Activated gamma-delta T cell treated with Interleukin-2 at 50 U/mL for 16 hours (primary cell): ENCODE data around the gene ACTR2.

Experiments
- DNase-seq: peaks from one replicate; pipeline ENCODE4 v3.0.0-alpha.2; 2020

ACTR2 gene

GRCh38 chr2:65281627-65282351 lies 54.2 kb downstream of the ACTR2 start:
- DNase-seq, result no peak

DNA sequence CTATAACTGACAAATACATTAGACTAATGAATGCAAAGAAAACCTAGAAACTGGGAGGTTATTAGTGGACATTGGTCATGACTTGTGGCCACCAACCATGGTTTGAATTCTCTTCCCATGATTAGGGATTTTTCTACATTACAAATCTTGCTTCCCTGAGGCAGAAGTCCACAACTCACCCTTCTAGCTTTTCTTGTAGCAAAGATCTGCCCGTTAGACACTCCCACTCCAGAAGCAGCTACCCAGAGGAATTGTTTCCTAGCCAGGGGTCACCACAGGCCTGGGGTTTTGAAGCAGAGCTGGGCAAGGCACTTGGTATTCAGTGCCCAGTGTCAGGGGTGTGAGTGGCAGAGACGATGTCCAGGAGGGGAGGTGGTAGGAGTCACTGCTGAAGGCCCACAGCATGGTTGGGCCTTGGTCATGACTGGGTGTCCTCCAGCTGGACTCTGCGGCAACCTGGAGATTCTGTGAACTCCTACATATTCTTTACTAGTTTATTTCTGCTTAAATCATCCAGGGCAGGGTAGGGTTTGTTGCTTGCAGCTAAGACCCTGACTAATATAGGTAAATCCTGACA lies 54.9 kb downstream of the ACTR2 start:
- no peak for DNase-seq

GRCh38 chr2:65287364-65287763 lies 59.7 kb downstream of the ACTR2 start:
- no peak for DNase-seq

- no peak for DNase-seq
Measured at GRCh38 chr2:65291216-65292105, 63.8 kb downstream of the ACTR2 start.

DNA sequence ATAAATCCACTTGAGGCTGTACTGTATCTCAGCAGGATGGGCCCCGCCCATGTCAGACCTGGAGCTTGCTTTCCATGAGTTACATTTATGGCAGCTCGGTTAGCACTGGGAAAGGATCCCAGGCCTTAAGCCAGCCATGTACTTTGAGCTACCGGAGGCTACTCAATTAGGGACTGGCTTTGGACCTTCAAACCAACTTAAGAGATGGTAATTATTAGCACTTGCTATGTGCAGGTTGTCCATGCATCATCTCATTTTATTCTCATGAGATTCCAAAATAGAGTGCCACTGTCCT lies 64.4 kb downstream of the ACTR2 start:
- no peak for DNase-seq

DNA sequence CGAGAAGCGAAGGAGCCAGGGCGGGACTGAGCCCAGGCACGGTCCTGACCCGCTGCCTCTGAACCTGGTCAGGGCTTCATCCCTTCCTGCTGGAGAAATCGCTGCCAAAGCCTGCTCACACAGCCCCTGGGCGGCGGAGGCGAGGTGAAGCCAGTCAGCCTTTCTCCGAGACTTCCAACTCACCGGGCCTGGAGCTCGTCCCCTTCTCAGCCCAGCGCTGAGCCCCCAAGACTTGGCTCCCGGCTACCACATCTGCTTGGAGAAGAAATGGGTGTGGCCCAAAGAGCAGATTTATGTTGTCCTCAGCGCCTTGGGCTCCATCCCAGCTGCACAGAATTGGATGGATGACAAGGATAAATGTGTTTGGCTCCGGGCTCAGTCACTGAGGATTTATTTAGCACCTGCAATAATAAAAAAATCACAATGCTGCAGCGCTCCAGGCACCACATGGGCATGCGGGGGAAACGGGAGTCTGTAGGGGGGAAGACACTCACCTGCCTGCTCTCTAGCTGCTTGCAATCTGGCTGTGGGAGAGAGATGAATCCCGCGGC lies 64.9 kb downstream of the ACTR2 start:
- DNase-seq, result no peak

DNA sequence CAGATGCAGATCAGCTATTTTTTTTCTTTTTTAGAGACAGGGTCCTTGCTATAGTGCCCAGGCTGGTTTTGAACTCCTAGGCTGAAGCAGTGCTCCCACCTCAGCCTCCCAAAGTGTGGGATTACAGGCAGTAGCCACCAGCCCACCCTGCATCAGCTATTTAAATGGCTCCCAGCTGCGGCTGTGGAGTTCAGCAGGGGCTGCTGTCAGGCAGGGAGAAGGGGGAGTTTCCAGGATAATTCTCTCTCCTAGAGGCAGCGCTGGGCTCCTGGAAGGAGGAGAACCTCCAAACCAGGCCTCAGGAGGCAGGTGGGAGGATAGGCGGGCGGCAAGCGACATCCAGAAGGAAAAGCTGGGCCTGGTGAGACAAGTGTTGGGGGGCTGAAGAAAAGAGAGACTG lies 65.7 kb downstream of the ACTR2 start:
- no peak for DNase-seq

- no peak for DNase-seq
Measured at GRCh38 chr2:65294136-65294535, 66.5 kb downstream of the ACTR2 start.

DNA sequence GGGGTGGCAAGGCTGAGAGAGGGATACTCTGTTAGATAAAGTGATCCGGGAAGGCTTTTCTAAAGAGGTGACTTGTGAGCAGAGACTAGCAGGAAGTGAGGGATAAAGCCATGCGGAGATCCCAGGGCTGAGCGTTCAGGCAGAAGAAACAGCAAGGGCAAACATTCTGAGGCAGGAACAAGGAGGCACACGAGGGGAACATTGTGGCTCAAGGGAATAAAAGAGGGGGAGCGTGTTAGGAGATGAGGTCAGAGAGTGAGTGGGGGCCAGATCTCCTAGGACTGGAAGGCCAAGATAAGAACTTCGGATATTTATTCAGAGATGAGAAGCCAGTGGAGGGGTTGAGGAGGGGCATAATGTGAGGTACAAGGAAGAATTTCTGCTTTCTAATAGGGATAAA lies 67.1 kb downstream of the ACTR2 start:
- no peak for DNase-seq

DNA sequence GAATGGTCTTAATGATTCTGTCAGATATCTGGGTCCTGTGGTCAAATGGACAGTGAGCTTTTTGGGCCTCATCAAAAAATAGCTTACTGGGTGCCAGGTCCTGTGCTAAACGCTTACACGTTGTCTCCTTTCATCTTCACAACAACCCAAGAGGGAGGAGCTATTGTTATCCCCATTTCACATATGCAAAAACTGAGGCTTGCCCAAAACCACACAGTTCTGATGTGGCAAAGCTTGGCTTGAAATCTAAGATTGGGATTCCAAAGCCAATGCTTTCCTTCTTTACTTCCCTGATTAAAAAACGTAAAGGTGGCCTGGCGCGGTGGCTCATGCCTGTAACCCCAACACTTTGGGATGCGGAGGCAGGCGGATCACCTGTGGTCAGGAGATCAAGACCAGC lies 69.3 kb downstream of the ACTR2 start:
- no peak for DNase-seq

GRCh38 chr2:65297544-65297943 lies 69.9 kb downstream of the ACTR2 start:
- no peak for DNase-seq

GRCh38 chr2:65298089-65298488 lies 70.5 kb downstream of the ACTR2 start:
- no peak for DNase-seq

DNA sequence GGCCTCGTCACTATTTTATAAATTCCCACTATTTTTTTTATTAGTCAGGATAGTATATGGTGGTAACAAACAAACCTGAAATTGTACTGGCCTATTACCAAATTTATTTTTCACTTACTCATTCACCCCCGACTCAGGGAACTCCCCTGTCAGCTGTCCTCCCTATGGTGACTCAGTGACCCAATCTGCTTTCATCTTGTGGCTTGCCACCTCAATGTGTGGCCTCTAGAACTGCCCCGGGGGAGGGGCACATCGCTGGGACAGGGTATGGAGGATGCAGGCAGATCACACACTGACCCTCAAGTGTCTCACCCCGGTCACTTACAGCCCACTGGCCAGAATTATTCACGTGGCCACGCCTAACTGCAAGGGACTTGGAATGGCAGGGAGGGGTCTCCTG lies 71.6 kb downstream of the ACTR2 start:
- DNase-seq, result peak; percentile 18

GRCh38 chr2:65300134-65300760 lies 72.6 kb downstream of the ACTR2 start:
- no peak for DNase-seq

- peak; percentile 73 for DNase-seq
Measured at GRCh38 chr2:65300761-65301711, 73.4 kb downstream of the ACTR2 start.

DNA sequence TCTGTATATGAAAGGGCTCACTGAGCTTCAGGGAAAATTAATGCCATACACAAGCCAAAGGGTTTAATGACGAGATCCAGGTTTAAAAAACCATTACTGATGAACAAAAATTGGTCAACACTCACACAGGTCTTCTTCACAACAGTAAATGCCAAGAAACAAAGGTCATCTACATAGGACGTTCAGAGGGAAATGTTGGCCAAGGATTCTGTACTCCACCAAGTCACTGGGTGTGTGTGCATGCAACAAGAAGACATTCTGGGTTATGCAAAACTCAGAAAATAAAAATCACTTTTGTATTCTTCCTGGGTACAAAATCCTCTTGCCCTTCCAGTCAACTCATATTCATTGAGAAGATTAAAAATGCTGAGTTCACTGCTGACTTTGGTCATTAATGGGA lies 78.3 kb downstream of the ACTR2 start:
- no peak for DNase-seq

DNA sequence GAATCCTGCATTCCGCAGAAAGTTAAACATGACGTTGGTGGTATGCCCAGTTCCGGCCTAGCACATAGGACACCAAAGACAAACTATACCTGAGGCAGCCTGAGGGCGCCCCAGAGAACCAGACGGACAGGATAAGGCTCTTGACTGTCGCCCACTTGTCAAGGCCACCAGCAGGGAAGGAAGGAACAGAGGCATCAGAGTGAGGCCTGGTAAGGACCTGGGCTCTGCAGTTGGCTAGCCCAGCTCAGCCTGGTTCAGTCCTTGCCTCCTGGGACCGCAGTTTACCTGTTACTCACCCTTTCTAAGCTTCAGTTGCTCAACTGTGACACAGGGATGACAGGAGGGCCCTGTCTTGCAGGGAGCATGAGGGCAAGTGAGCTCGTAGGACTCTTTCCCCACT lies 82.1 kb downstream of the ACTR2 start:
- no peak for DNase-seq

DNA sequence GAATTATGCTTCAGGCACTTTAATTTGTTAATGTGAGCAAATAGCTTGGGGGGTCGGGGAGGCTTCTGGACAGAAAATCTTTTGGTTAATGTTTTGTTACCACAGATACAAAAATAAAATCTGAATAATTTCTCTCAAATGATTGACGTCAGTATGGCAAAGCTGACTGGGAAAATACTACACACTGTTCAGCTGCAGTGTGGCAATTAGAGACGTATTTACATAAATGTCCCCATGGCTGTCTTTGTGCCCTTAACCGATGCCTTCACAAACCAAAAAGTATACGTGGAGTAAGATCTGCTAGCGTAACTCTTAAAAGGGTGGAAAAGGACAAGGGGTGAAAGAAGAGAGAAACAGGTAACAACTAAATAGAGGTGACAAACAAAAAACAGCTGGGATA lies 83.4 kb downstream of the ACTR2 start:
- DNase-seq, result no peak

DNA sequence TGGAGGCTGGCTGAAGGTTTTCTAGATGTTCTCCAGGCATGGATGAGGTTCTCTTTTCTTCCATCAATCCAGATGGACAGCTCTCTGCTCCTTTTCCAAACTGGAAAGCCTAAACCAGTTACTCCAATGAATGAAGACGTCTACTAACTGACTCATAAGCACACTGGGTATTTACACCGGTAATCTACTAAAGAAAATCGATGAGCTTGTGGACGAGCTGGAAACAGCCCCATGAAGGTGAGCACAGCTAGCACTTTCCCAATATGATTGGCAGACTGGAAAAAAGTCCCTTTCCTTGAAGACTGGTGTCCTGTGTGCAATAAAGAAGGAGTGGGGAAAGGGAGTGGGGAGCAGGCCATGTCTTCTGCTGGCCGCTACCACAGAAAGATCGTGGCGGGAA lies 84.0 kb downstream of the ACTR2 start:
- no peak for DNase-seq

DNA sequence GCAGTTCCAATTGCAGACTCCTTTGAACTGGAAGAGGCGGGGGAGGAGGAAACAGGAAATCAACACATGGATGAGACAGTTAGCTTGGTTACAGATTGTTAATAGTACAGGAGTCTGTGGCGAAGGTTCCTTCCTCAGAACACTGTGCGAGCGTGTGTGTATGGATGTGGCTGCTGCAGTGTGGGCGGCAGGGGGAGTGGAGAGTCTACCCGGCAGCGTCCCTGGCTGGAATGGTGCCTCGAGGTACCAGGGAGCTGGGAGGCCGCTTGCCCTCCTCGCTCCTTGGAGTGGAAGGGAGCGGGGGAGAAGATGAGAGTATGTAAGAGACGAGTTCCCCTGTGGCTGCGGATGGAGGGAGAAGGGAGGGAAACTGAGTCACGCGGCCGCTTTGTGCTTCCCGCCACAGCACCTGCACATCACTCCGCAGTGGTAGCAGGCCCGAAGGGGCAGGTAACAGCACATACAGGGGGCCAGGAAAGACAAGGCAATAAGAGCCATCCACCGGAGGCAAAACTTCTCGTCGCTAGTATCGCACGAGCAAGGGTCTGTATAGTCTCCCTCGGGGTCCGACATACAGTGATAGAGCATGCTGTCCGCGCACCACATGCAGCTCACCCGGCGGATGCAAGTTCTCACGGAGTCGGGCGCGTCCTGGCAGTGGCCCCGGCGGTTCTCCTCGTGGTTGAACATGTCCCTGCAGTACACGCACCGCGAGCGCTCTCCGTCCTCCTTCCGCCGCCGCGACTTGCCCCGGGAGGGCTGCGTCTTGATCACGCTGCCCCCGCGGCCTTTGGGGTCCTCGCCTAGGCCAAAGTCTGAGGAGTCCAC lies 85.7 kb downstream of the ACTR2 start:
- no peak for DNase-seq

GRCh38 chr2:65313954-65314256 lies 86.3 kb downstream of the ACTR2 start:
- DNase-seq, result no peak
